K562 (cell line): ENCODE results near the gene MRPL52. TPM values are rescaled to one million over a fixed set of nuclear protein-coding genes. Genes with fewer than 3 reads are reported as not detected.

ENCODE experiments used
- ATAC-seq: fragments of 200-7000 bp; cut with Tn5 transposase; 3 replicates; pipeline ENCODE4 v1.9.1; 2020; ENCODE audit warnings: moderate library complexity
- BruUV-seq: library from RNA; stranded (reverse); fragments of 400-500 nt; replicated peaks from 2 replicates; lab custom pipeline; 2021; lab: Mats Ljungman, UMichigan
- CTCF ChIA-PET: fragments of 300-600 bp; formaldehyde crosslinking; extraction: SDS; loops from one replicate; lab custom pipeline; 2021; ENCODE audit warnings: low intra/inter-chr PET ratio; lab: Yijun Ruan, JAX
- POLR2A ChIA-PET: fragments of 300-600, 350-650 bp; sonication (Branson Sonifier 250); formaldehyde crosslinking; extraction: SDS; loops from one replicate; lab custom pipeline; 2021; ENCODE audit warnings: antibody characterized with exemption, inconsistent platforms; lab: Yijun Ruan, JAX
- DNase-seq, 4 experiments: peaks; one replicate each; pipeline versions ENCODE4 v3.0.0 to v3.0.0-alpha.2; 2011 to 2018; ENCODE audit warnings: low spot score in 3 of 4, mixed read lengths in 3 of 4; ENCODE audit errors: extremely low read depth in 1 of 4
- FAIRE-seq: peaks from 2 replicates; lab custom pipeline; 2011; peaks lifted over from hg19 to GRCh38; lab: Jason Lieb, UNC
- H2AFZ ChIP-seq: 2 replicates; pipeline ENCODE4 v1.6.0; 2011; ENCODE audit warnings: low read depth, low read length, control low read depth, inconsistent platforms
- H3K27ac ChIP-seq: fragments of 200-600 bp; 3 replicates; pipeline ENCODE4 v1.8.0; 2011; ENCODE audit warnings: low read depth, mild to moderate bottlenecking, control low read depth, inconsistent platforms, low read length, moderate library complexity, mixed read lengths; ENCODE audit errors: extremely low read depth
- H3K27me3 ChIP-seq, 2 experiments: fragments of 300-600 bp in 1 of 2; 2 replicates in 1 of 2; 3 replicates in 1 of 2; pipeline versions ENCODE4 v1.6.0 to v1.8.0; 2011; ENCODE audit warnings: inconsistent platforms in 2 of 2, low read length in 2 of 2, mild to moderate bottlenecking in 1 of 2, mixed read lengths in 1 of 2, moderate library complexity in 1 of 2; ENCODE audit not compliant: control insufficient read depth in 2 of 2, insufficient read depth in 2 of 2
- H3K36me3 ChIP-seq: fragments of 300-600 bp; 3 replicates; pipeline ENCODE4 v1.8.0; 2011; ENCODE audit warnings: mild to moderate bottlenecking, low read length, inconsistent platforms; ENCODE audit not compliant: control insufficient read depth, insufficient read depth
- H3K4me1 ChIP-seq, 2 experiments: fragments of 200-600 bp in 1 of 2; replicated peaks in 1 of 2; 2 replicates in 1 of 2; 3 replicates in 1 of 2; pipeline versions ENCODE4 v1.5.1 to v1.8.0; 2011; ENCODE audit warnings: inconsistent platforms in 2 of 2, low read length in 2 of 2, mild to moderate bottlenecking in 1 of 2, mixed read lengths in 1 of 2, moderate library complexity in 1 of 2; ENCODE audit not compliant: control insufficient read depth in 2 of 2, insufficient read depth in 2 of 2
- H3K4me2 ChIP-seq: 2 replicates; pipeline ENCODE4 v1.6.1; 2011; ENCODE audit warnings: low read length, control low read depth, inconsistent platforms, mixed read lengths; ENCODE audit not compliant: insufficient read depth
- H3K4me3 ChIP-seq: fragments of 200-600 bp; sonication (generic), shearing (Covaris generic); 2 replicates; pipeline ENCODE4 v1.5.1; 2016; ENCODE audit warnings: control low read depth, inconsistent platforms
- H3K79me2 ChIP-seq: fragments of 200-600 bp; 3 replicates; pipeline ENCODE4 v1.8.0; 2011; ENCODE audit warnings: low read length, inconsistent platforms; ENCODE audit not compliant: control insufficient read depth, insufficient read depth
- H3K9ac ChIP-seq, 2 experiments: 2 replicates each; pipeline versions ENCODE4 v1.6.0 to v1.6.1; 2011; ENCODE audit warnings: low read depth in 2 of 2, low read length in 2 of 2, control low read depth in 1 of 2, inconsistent platforms in 1 of 2, mild to moderate bottlenecking in 1 of 2, mixed read lengths in 1 of 2; ENCODE audit not compliant: insufficient read depth in 1 of 2
- H3K9me1 ChIP-seq: one replicate; pipeline ENCODE4 v1.6.0; 2011; ENCODE audit warnings: inconsistent platforms, mild to moderate bottlenecking, low read length, moderate library complexity; ENCODE audit not compliant: control insufficient read depth, insufficient read depth
- H3K9me3 ChIP-seq: replicated peaks from 2 replicates; pipeline ENCODE4 v1.5.1; 2011; ENCODE audit warnings: low read depth, low read length, inconsistent platforms; ENCODE audit not compliant: control insufficient read depth, insufficient read depth
- H4K20me1 ChIP-seq: replicated peaks from 2 replicates; pipeline ENCODE4 v1.6.1; 2011; ENCODE audit warnings: low read length, inconsistent platforms, mixed read lengths; ENCODE audit not compliant: control insufficient read depth, insufficient read depth
- CBX5 ChIP-seq: IDR thresholded peaks from 2 replicates; pipeline ENCODE4 v1.6.1; 2014; ENCODE audit warnings: low read depth, borderline replicate concordance
- CEBPB ChIP-seq: fragments of 450-650 bp; IDR thresholded peaks from 2 replicates; pipeline ENCODE4 v1.6.1; 2016; ENCODE audit warnings: missing genetic modification characterization, missing compliant biosample characterization
- HDAC3 ChIP-seq: fragments of 450-650 bp; IDR thresholded peaks from 2 replicates; pipeline ENCODE4 v1.6.1; 2018; ENCODE audit warnings: borderline replicate concordance, mild to moderate bottlenecking, moderate library complexity; ENCODE audit not compliant: partially characterized antibody
- TCF7 ChIP-seq: sonication (generic); IDR thresholded peaks from 2 replicates; pipeline ENCODE4 v1.6.1; 2016; ENCODE audit warnings: antibody characterized with exemption, borderline replicate concordance
- ZNF146 ChIP-seq: IDR thresholded peaks from one replicate; pipeline ENCODE4 v1.6.1; 2018; ENCODE audit warnings: missing compliant biosample characterization; ENCODE audit not compliant: unreplicated experiment
- WGBS: fragments of 100-300 bp; shearing (Covaris generic); methylation state at CpG from one replicate; pipeline ENCODE4 v1.1.6; 2016; ENCODE audit warnings: low coverage, mixed read lengths; ENCODE audit not compliant: insufficient coverage; ENCODE audit errors: missing lambda C conversion rate; 5-methylcytosine and 5-hydroxymethylcytosine counted together
- in situ Hi-C: fragments of 300-500 bp; cut with MboI; formaldehyde crosslinking; loops from 4 replicates; pipeline ENCODE4 v1.15.0; 2018; ENCODE audit warnings: inconsistent platforms, mixed read lengths
- intact Hi-C: fragments of 100-400 bp; cut with micrococcal nuclease; formaldehyde crosslinking; loops from 2 replicates; pipeline ENCODE4 v1.14.2; 2022
- polyA plus RNA-seq, 8 experiments: library from polyadenylated mRNA; depleted of rRNA in 4 of 8; stranded (reverse) in 5 of 8; unstranded in 3 of 8; fragments of >200 nt; fragmentation: Nextera tagmentation in 2 of 8; fragmentation: Illumina TruSeq in 1 of 8; extraction: Ambion mirVana in 2 of 8; extraction: Trizol in 1 of 8; gene quantifications; 2 replicates each; pipeline versions ENCODE4 v1.2.1 to v1.2.3, GENCODE V29; 2011 to 2014; ENCODE audit warnings: inconsistent platforms in 1 of 8, missing spikeins in 1 of 8
- total RNA-seq, 7 experiments: library from RNA; depleted of rRNA in 6 of 7; stranded (reverse); fragments of >200 nt in 6 of 7; fragmentation: Illumina TruSeq in 2 of 7; extraction: Trizol in 2 of 7; gene quantifications; 2 replicates each; pipeline versions ENCODE4 v1.2.1 to v1.2.3, GENCODE V29; 2011 to 2021; ENCODE audit warnings: low replicate concordance in 1 of 7
- TF ChIP-seq, protein P1 (sequence below): fragments of 150-350 bp; IDR thresholded peaks from 2 replicates; pipeline ENCODE4 v1.6.1; 2014; ENCODE audit warnings: low read depth, mild to moderate bottlenecking, low read length, borderline replicate concordance

The MRPL52 gene
- total and polyA plus RNA-seq, 9 of the 15 experiments (the other 6 are each of a cell fraction or from before 2014, with no cell fraction given): 56.5 to 213 (median 168) TPM

- peaks cover 0 to 7% of the 10 kb centered on the region in 2 experiments; a peak in 2 of 5 replicates for H3K27me3 ChIP-seq
- intact Hi-C loops (no loop called here), in situ Hi-C loops (no loop called here)
- 7% methylated on average over 2 of the region's 2 CpGs for WGBS
- no peaks in the 10 kb centered on the region for H3K9me1 ChIP-seq
- peaks cover 15 to 20% of the 10 kb centered on the region in 2 experiments; a peak in 4 of 5 replicates for H3K4me1 ChIP-seq
- no peak overlapping the region for H3K4me2 ChIP-seq
- peak overlapping the region; percentile 53; the same call in 1 of the 2 replicates for H2AFZ ChIP-seq
- no peak overlapping the region for H3K9ac ChIP-seq
- no peak overlapping the region for H3K27ac ChIP-seq
- no peak for DNase-seq
- no peak for ATAC-seq
- no peak overlapping the region for H3K4me3 ChIP-seq
- no peaks in the 10 kb centered on the region for H3K9me3 ChIP-seq
- H3K79me2 ChIP-seq: no peaks in the 10 kb centered on the region
- H3K36me3 ChIP-seq: no peaks in the 10 kb centered on the region
- BruUV-seq: no TSS peak
- no peaks in the 10 kb centered on the region for H4K20me1 ChIP-seq
- CTCF ChIA-PET: no interaction called here
- TF ChIP-seq ZNF146: no peak
- TF ChIP-seq CBX5: no peak
- no peak for TF ChIP-seq HDAC3
- peak; percentile 4; the same call in 1 of the 2 replicates for TF ChIP-seq CEBPB (tag)
- TF ChIP-seq, protein P1, sequence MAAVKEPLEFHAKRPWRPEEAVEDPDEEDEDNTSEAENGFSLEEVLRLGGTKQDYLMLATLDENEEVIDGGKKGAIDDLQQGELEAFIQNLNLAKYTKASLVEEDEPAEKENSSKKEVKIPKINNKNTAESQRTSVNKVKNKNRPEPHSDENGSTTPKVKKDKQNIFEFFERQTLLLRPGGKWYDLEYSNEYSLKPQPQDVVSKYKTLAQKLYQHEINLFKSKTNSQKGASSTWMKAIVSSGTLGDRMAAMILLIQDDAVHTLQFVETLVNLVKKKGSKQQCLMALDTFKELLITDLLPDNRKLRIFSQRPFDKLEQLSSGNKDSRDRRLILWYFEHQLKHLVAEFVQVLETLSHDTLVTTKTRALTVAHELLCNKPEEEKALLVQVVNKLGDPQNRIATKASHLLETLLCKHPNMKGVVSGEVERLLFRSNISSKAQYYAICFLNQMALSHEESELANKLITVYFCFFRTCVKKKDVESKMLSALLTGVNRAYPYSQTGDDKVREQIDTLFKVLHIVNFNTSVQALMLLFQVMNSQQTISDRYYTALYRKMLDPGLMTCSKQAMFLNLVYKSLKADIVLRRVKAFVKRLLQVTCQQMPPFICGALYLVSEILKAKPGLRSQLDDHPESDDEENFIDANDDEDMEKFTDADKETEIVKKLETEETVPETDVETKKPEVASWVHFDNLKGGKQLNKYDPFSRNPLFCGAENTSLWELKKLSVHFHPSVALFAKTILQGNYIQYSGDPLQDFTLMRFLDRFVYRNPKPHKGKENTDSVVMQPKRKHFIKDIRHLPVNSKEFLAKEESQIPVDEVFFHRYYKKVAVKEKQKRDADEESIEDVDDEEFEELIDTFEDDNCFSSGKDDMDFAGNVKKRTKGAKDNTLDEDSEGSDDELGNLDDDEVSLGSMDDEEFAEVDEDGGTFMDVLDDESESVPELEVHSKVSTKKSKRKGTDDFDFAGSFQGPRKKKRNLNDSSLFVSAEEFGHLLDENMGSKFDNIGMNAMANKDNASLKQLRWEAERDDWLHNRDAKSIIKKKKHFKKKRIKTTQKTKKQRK: no peak
- TF ChIP-seq TCF7: no peak
- TF ChIP-seq, all 486 proteins: peak for 1
- POLR2A ChIA-PET: no interaction called here
- FAIRE-seq: no peak
Observed at GRCh38 chr14:22798528-22798927, 31.2 kb upstream of the MRPL52 start.
